Kidney tubule cell (primary cell): ENCODE data around the gene MYO3A.

Source experiments
- DNase-seq: peaks from one replicate; pipeline ENCODE4 v3.0.0-alpha.2; 2018; ENCODE audit warnings: low spot score

MYO3A gene

DNA sequence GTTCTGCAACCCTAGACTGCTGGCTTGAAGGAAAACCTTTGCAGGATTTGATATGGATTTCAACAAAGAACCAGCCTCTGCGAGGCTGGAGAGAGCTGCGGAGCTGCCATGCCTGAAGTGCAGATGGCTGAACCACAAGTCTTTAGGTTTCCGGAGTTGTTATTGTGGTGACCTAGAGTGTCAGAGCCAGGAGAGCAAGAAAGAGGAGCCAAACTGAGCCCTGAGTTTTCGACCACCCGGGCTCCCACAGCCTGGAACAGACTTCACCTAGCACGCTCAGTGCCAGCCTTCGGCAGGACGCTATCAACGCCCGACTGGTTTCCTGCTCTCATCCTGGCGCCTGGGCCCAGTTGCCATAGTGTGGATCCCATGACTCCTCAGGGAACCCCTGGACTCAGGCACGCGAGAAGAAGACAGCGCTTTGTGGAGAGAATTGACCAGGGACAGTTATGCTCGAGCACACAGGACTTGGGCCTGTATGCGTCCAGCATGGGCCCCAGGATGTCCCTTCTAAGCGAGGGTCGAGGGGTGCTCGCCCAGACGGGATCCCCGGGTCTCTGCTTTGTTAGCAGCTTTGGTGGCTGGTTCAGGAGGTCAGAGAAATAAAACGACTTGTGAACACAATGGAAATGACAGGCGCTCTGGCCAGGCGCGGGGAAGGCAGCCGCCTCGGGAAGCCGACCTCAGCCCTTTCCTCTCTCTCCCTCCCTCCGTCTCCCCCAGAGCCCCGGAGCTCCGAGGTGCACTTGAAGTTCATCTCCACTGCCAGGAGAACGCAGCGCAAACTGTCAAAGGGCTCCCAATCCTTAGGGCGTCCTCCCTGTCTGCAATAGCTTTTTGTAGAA, 280.7 kb downstream of the MYO3A start:
- DNase-seq: no peak

DNA sequence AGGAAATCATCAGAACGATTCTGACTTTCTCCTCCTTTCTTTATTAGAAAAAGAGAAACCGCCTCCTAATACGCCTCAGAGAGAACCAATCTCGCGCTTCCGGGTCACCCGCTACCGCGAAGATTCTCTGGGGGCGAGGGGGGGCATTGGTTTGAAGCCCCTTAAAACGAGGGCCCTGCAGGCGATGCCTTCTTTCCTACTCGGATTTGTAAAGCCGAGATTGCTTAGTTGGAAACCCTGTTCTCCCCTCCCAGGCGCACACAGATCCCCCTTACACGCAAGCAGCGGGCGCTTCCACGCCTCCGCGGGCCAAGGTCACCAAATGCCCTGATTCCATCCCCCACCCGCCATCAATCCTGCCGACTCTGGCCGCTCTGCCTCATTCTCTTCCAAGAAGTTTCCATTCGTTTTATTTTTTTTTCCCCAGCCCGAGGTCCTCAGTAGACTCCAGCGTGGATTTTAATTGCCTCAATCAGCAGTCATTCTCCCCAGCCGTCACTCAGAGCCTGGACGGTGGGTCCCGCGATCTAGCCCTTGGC, 281.4 kb downstream of the MYO3A start:
- DNase-seq: no peak

DNA sequence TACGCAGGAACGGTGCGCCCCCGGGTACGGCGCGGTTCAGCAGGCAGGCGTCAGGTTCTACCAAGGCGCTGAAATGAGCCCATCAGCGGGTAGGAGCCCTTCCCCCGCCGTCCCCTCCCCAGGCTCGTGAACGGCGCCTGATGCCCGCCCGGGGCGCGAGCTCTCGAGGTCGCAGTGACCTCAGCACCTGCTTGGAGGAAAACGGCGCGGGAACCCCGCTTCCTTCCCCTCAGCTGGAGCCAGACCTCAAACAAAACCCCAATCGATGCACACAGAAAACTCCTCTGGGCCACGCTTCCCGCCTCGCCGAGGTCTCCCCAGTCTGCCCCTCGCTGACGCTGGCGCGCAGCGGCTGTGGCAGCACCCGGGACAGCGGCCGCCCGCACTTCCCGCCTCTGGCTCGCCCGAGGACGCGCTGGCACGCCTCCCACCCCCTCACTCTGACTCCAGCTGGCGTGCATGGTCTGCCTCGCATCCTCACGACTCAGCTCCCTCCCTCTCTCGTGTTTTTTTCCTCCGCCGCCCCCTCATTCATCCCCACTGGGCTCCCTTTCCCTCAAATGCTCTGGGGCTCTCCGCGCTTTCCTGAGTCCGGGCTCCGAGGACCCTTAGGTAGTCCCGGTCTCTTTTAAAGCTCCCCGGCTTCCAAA, 282.0 kb downstream of the MYO3A start:
- peak; percentile 38 for DNase-seq

DNA sequence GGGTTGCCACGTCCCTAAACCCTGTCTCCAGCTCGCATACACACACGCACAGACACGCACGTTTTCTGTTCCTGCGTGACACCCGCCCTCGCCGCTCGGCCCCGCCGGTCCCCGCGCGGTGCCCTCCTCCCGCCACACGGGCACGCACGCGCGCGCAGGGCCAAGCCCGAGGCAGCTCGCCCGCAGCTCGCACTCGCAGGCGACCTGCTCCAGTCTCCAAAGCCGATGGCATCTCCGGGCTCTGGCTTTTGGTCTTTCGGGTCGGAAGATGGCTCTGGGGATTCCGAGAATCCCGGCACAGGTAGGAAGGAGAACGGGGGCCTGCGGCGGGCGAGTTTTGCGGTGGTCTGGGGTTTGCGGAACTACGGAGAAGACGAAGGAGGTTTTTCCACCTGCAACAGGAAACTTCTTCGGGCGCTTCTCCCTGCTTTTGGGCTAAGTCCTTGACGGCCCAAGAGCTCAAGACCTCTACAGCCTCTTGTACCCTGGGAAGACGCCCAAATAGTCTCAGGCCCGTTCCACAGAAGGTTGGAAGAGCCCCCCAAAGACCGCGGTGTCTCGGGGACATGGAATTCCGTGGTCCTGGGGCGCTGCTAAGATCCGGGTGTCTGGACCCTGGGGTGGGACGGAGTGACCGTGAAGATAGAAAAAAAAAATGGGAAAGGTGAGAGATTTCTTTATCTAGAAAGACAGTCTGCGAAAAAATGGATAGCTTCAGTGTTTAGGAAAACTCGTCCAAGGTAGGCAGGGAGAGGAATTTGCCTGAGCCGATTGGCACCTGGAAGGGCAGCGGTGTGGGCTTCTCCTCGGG, 282.8 kb downstream of the MYO3A start, which contains the start of gene GAD2:
GAD2 (plus strand) TSS at position 190 of the 811 bp plus-strand sequence; CDS start at position 226, 36 bp downstream.
- no peak for DNase-seq

DNA sequence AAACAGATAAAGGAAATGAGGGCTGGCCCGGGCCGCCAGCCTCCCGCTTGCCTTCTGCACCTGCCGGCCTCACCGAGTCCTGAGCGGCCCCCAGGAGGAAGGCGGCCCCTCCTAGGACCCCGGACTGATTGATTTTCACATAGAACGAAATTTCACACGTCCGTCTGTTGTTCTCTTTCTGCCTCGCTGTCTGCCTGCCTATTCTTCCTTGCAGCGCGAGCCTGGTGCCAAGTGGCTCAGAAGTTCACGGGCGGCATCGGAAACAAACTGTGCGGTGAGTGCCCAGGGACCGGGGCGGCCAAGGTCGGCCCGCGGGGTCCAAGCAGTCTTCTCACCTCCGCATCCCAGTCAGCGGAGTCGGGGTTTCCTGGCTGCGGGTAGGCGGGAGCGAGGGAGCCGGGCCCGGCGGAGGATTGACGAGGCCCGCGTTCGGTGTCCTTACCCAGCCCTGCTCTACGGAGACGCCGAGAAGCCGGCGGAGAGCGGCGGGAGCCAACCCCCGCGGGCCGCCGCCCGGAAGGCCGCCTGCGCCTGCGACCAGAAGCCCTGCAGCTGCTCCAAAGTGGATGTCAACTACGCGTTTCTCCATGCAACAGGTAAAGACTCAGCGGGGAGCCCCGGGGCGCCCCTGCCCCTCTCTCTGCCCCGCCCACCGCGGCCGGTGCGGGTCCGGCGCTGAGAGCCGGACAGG, 283.5 kb downstream of the MYO3A start:
- DNase-seq: no peak

DNA sequence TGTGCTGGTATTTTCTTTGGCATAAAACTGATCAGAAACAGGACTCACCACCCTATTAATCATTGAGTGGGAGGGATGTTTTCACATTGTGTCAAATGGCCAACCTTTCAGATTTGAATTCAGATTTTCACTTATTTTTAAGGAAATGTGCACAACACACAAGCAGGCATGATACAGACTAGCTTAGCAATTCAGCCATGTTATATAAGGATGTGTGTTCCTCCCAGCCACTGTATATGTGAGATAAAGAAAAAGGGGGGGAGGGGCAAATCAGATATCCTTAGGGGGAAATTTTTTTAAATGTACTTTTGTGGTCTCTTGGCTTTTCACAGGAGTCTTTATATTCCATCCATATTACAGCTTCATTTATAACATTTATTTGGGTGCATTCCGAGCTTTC, 285.6 kb downstream of the MYO3A start:
- no peak for DNase-seq

DNA sequence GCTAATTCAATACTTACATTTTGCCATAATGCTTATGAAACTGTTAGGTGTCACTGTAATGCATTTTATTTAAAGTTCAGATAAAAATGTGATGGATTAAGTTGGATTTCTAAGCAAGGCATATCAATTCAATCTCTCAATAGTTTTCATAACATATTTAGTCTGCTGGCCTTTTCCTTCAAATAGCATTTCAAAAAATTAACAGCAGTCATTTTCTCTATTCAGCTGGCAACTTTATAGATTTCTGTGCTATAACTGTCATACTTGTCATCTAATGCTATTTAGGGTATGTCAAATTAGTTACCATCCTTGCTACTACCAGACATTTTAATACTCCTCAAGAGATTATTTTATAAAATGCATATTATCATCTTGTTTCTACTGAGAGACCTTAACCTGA, 286.9 kb downstream of the MYO3A start:
- no peak for DNase-seq

DNA sequence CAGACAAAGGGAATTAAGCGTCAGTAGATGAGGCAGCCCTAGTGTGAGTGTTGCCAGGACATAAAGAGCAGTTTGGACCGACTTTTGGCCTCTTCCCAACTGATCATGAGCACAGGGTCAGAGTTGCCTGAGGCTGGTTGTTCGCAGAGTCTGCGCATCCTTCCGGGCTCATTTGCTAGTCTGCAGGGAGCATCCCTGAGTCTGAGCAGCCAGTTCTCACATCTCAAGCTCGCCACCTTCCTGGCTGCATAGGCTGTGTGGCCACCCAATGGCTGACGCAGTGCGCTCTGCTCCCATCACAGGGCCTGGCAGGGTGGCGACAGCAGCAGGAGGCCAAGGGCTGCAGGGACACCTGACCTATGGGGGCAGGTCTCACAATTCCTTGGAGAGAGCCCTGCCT, 287.5 kb downstream of the MYO3A start:
- no peak for DNase-seq

DNA sequence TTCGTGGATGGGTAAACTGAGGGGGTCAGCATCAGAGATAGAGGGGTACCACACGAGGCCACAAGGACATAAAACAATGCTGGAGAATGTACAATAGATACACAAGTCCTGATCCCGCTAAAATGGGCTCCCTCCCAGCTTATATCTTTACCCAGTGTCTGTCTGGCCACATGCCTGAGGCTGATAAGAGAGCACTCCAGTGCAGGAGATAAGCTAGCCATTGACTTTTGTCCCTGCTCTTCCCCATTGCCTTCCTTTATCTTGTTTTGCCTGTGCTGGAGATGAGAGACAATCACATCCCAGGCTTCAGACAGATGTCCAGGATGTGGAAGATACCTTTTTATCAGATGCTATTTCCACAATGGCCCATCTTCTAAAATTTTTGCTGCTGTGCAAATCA, 288.5 kb downstream of the MYO3A start:
- no peak for DNase-seq

DNA sequence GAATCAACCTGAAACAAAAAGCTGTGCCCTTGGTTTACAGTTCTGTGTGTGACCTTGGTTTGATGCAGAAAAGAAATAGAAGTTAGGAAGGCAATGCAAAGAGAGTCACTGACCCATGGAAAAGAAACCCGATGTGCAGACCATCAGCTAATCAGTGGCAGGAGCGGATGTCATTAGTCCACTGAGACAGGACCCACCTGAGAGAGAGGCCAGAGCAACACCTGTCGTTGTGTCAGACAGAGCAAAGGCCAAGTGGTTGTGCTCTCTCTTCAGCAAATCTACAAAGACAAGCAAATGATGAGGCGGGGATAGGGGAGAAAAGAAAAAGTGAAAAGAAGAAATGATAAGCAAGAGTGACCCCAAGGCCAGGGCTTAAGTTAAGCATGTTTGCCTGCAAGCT, 291.3 kb downstream of the MYO3A start:
- DNase-seq: no peak

DNA sequence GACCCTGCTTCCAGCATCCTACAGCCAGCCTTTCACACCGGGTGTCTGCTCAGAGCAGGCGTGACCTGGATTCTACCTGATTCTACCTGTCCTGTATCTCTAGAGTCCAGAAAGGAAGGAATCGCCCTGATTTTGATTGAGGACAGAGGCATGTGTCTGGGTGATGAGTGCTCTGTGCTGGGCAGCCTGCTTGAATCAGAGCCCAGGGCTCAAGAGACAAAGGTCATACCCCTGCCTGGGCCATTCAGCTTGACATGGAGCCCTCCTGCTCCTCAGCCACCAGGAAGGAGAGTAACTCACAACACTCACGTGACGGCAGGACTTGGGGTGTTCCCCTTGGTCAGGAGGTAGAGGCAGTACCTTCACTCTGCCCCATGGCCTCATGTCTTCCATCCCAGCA, 293.8 kb downstream of the MYO3A start:
- no peak for DNase-seq

DNA sequence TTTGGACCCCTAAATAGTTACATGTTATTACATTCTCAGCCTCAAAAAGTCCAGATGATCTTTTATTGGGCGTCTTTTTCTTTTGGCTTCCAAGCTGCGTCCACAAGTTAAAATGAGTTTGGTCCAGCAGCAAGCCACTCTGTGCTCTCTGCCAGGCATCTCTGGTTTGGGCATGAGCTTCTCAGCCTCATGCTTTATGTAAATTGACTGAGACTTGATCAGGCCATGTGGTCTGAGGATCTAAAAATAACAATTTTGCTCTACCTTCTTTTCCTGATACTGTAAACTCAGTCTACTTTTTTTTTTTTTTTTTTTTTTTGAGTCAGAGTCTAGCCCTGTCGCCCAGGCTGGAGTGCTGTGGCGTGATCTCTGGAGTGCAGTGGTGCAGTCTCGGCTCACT, 298.1 kb downstream of the MYO3A start:
- DNase-seq: no peak

DNA sequence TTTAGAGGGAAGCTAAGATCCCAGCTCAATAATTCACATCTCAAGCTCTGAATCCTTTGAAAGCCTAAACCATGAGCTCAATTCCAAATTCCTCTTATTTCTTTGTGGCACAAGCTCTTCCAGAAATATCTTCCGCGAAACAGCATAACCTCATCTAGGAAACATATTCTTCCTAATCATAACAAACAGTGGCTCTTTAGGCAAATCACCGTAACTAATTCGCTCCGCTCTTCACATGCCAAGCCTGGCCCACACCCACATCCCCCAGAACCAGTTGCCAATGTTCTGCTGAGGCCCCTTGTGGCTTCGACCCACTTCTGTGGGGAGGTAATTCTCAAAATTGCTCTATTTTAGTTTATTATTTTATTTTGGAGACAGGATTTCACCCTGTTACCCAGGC, 301.7 kb downstream of the MYO3A start:
- DNase-seq: no peak

DNA sequence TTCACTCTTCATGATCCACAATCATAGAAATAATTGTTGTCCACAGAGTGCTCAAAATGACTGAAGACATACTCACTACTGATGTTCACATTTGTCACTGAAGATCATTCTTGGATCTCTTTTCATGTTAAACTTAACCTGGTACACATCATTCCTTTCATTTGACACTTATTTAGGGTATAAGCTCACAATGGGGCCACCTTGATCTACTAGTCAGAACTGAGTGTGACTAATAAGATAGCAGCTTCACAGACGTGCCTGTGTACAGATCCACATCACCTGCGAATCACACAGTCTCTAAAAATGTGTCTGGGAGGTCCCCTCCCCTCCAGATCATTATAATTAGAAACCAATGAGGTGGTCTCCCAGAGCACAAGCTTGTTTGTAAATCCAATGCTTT, 304.3 kb downstream of the MYO3A start:
- no peak for DNase-seq

DNA sequence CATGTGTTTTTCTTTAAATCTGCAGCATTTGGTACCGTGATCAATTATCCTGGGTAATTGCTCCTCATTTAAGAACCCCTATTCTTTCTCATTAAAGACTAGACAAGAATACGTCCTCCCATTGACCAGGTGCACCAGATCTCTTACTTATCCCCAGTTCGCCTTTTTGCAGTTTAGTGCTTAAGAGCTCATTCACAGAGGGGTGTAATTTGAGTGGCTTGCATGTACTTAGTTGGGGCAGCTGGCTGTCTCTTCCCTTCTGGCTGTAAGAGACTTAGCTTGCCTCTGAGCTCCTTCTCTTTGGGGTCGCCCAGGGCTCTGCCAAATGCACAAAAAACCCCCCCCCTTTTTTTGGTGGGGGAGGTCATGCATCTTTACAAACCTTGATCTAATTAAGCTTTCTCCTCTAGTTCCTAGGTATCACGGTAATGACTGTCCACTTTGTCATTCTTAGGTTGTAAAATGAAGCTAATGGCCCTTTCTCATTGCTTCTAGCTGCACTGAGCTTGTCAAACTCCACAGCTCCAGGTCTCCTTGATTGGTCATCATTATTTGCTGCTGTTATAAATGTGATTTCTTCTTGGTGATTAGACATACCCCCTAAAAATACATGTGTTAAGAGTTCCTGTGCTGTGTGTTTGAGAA, 308.8 kb downstream of the MYO3A start:
- DNase-seq: no peak

DNA sequence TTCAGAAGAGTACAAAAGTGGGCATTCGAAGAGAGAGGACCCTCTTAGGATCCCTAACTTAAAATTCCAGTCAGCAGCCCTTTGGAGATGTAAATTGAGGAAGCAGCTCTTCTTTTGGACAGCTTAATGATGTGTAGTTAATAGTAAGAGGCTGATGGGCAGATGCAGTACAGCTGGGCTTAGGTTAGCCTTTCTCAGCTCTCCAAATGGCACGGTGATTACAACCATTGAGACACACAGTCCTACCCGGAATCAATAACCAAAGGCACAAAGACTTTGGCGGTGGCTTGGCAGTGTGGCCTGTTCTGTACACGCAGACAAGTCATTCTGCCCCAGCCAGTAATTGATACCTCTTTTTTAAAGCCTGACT, 309.3 kb downstream of the MYO3A start:
- DNase-seq: no peak

DNA sequence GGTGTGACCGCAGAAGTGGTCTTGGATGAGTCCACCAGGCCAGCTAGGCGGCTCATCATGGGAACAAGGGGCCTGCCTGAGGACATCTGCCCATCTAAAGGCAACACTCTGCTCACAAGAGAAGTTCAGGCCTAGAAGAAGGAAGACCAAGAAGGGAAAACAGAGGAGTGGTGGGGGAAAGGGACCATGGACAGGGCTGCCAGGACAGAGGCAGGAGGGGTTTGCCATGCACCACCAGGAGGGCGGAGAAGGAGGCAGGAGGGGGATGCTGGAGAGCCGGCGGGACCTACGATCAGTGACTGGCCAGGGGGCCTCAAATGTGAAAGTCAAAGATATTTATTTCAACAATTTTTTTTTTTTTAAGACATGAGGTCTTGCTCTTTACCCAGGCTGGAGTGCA, 315.7 kb downstream of the MYO3A start:
- DNase-seq: no peak

DNA sequence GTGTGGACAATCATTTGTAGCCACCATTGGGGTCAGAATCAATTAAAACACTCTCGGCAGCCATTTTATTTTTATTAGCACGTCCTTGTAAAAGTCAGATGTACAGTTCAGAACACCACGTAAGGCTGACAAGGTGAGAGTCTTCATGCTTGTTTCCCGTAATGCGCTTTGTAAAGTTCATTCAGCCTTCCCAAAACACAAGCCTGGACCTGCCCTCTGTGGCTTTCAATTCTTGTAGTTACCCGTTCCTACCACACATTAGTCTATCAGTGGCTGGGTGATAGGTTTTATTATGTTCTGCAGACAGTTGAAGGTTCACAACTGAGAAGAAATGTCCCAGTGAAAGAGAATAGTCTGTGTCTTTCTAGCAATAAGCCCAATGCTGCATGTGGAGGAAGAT, 317.9 kb downstream of the MYO3A start:
- no peak for DNase-seq

DNA sequence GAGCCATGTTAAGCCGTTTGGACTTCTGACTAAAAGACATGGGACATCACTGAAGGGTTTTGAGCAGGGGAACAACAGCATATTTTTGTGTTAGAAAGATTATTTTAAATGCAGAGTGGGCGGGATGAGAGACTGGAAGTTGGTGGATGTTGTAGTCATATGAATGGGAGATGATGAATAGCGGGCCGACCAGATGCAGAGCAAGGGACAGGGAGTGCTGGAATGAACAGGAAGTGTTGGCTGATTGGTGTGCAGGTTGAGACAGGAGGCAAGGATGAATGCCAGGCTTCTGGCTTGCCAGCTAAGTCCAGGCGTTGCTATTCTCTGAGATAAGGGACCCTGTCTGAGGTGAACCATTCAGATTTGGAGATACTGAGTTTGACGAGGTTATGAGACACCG, 320.6 kb downstream of the MYO3A start:
- no peak for DNase-seq

DNA sequence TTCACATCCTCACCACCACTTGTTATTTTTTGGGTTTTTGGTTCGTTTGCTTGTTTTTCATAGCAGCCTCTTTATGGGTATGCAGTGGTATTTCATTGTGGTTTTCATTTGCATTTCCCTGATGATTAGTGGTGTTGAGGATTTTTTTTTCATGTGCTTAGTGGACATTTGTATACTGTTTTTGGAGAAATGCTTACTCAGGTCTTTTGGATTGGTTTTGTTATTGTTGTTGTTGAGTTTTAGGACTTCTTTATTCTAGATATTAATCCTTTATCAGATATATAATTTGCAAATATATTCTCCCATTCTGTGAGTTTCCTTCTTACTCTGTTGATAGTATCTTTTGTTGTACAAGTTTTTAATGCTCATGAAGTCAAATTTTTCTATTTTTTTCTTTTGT, 325.3 kb downstream of the MYO3A start:
- no peak for DNase-seq
